GM12865 (cell line): ENCODE measurements around the gene STAB2.

ENCODE experiments used
- DNase-seq: peaks from one replicate; pipeline ENCODE4 v3.0.0; 2010; ENCODE audit warnings: low read depth
- H3K4me3 ChIP-seq: 2 replicates; pipeline ENCODE4 v1.5.1; 2011; ENCODE audit warnings: mild to moderate bottlenecking, low read depth, low read length, control low read depth
- CTCF ChIP-seq: IDR thresholded peaks from 2 replicates; pipeline ENCODE4 v1.5.1; 2011; ENCODE audit warnings: low read length, control low read depth, low read depth, inconsistent platforms; ENCODE audit not compliant: insufficient read depth; ENCODE audit errors: missing control alignments

Gene STAB2

GRCh38 chr12:103580026-103580425 lies 7.0 kb upstream of the STAB2 start:
- no peak for DNase-seq
- no peak overlapping the region for H3K4me3 ChIP-seq
- TF ChIP-seq CTCF: no peak

GRCh38 chr12:103583008-103583407 lies 4.1 kb upstream of the STAB2 start:
- no peak for DNase-seq
- TF ChIP-seq CTCF: no peak
- no peak overlapping the region for H3K4me3 ChIP-seq

- no peak for DNase-seq
- H3K4me3 ChIP-seq: no peak overlapping the region
- peak; percentile 7 for TF ChIP-seq CTCF
These were observed 941 bp upstream of the STAB2 start for GRCh38 chr12:103586132-103586531.

- no peak for TF ChIP-seq CTCF
- no peak overlapping the region for H3K4me3 ChIP-seq
- DNase-seq: peak; percentile 22
These were observed 1.6 kb downstream of the STAB2 start for GRCh38 chr12:103588680-103589079.

GRCh38 chr12:103589517-103589916 lies 2.4 kb downstream of the STAB2 start:
- TF ChIP-seq CTCF: no peak
- no peak overlapping the region for H3K4me3 ChIP-seq
- DNase-seq: peak; percentile 26

- no peak for TF ChIP-seq CTCF
- DNase-seq: no peak
- H3K4me3 ChIP-seq: no peak overlapping the region
These were observed 3.2 kb downstream of the STAB2 start for GRCh38 chr12:103590271-103590670.

- H3K4me3 ChIP-seq: no peak overlapping the region
- no peak for TF ChIP-seq CTCF
- DNase-seq: no peak
These were observed 9.9 kb downstream of the STAB2 start for GRCh38 chr12:103596981-103597380.
